Endometrium (tissue), 2 donors: Measurements from ENCODE around the gene RSPRY1.
A peak's percentile ranks its signal among the peaks of the same experiment; 100 is the strongest.
"Not testable (repeated sequence)": the region's sequence is repeated elsewhere in the genome, so short reads cannot be mapped to it uniquely, and the experiment has no call there.

Experiments
- FAIRE-seq: peaks from 2 replicates; lab custom pipeline; 2012; peaks lifted over from hg19 to GRCh38; lab: Jason Lieb, UNC
- donor health status: control.
- donor health status: control.

RSPRY1 gene

DNA sequence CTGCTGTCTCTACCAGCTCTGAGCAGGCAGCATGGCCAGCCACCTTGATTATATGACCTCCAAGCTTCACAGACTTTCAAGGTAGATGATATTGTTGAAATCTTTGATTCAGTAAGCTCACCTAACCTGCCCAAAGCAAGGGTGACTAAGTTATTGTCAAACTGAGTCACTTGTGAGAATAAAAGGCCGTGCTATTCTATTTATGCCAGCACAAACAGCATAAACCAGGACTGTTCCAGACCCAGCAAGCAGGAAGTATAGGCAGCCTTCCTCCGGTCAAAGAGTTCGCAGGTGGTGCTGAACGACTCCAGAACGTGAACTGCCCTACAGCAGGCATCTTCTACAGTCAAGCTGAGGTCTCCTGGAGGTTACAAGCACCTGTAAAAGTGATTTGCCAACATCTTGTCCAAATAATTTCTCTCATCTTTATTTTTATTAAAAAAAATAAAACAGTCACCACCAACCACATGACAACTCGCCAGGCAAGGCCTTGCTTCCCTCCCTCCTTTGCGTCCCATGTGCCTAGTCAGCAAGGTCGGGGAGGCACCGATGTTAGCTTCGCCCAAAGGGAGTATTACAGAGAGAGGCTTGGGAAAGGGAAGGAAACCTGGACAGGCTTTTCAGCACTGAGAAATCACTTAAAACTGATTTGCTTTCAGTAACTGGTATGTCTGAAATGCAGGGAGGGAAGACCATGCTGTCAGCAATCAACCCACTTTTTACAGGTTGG, 69.7 kb downstream of the RSPRY1 start:
- FAIRE-seq: no peak

DNA sequence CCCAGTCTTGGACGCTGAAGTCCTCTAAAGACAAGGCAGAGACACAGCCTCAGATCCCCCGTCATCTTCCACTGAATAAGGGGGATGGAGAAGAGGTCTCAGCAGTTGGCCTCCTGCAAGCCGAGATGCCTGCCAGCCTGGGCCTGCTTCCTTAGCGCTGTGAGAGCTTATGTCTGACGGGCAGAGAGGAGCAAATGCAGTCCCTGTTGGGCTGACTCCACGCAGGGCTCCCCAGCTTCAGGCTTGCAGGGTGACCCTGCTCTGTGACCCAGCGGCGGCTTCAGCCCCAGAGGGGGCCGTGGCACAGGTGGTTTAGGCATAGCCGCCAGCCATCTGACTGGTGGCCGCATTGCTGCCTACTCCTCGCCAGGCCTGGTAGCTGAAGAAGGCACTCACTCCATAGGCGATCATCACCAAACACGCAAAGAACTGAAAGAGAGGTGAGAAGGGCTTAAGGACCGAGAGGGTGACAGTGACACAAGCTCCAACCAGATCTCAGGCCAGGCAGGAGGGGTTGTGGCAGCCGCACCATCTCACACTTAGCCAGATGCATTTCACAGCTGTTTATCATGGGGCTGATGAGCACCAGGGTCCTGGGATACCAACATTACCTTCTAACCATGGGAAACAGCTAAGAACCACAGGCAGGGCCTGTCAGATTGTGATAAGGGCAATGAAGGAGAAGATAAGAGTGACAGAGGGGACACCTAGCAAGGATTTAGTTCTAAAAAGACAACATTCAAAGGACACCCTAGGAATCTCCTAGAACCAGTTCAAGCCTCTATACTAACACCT, 70.7 kb downstream of the RSPRY1 start:
- no peak for FAIRE-seq

DNA sequence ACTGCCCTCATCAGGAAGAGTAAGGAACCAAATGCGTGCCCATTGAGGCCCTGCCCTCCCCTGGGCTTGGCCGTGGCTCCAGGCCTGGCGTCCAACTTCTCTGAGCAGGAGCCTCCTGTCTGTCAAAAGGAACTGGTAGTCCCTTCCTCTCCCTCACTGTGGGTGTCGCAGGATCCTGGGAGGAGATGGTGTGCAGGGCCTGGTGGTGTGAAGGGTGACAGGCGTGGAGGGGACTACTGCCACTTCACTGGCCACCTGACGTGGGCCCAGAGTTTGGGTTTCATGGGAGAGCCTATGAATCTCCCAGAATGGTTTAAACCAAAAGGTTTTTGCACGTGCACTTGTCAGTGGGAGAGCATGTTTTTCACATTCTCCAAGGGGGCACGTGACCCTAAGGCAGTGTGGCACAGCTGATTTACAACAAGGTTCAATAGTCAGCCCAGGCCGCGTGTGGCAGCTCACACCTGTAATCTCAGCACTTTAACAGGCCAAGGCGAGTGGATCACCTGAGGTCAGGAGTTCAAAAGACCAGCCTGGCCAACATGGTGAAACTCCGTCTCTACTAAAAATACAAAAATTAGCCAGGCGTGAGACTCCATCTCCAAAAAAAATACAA, 71.4 kb downstream of the RSPRY1 start:
- FAIRE-seq: no peak

DNA sequence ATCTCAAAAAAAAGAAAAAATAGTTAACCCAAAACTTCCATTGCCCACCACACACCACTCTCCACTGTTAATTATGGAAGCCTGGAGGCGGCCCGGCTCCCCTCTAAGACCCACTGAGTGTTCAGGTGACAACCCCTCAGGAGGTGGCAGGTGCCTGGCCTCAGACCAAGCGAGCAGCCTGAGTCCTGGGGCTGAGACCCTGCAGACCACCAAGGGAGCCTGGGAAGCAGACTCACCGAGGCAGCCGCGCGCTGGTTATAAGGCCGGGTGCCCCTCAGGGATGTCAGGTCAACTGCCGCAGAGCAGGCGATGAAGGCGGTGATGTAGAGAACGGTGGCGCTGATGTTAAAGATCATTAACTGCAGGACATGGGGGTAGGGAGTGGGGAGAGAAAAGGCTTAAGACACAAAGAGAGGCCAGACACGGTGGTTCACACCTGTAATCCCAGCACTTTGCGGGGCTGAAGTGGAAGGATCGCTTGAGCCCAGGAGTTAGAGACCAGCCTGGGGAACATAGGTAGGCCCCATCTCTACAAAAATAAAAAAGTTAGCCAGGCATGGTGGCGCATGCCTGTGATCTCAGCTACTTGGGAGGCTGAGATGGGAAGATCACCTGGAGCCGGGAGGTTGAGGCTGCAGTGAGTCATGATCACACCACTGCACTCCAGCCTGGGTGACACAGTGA, 72.2 kb downstream of the RSPRY1 start:
- no peak for FAIRE-seq

DNA sequence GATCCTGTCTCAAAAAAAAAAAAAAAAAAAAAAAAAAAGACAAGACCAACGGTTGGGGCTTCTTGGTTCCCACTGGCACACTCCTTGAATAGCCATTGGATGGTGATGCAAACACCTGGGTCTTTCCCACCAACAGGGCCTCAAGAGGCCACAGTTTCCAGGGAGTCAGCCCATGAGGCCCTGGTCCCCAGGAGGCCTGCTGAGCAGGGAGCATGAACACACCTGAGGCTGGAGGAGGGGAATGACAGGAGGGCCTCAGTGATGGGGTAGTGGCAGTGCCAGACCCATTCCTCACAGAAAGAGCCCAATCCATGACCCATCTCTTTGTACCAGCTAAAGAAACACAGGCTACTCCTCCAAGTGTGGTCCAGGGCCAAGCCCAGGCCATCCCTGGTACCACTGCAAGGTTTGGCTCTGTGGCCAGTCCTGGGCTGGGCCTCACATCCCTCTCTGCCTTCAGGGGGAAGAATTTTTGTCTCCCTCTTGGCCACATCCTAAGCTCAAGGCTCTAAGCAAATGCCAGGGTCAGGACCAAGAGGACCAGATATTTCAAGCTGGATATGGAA, 72.9 kb downstream of the RSPRY1 start:
- FAIRE-seq: no peak

DNA sequence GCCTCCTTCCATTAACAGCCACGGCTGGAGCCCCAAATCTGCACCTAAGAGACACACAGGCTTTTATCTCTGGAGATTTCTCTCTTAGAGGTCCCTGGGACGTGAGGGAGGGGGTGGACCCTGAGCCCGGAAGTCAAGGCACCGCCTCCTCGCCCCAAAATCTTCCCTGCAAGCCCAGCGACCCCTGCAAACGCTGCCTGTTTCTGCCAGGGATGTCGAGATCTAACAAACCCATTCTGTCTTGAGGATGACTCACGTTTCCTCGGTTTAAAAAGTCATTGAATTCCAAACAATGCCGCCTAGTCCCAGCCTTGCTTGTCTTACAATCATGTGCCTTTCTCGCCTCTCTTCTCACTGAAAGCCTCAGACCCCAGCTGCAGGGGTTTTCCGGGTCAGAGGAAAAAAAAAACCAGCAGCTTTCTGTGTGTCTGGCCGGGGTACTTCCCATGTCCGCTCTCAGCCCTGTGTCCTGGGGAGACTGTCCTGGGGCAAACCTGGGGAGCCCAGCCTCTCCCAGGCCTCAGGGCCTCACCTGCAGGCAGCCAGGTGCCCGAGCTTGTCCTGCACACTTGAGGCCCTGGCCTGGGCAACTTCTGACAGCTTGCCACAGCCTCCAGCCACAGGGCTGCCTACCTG, 74.3 kb downstream of the RSPRY1 start:
- peak; percentile 33 for FAIRE-seq

DNA sequence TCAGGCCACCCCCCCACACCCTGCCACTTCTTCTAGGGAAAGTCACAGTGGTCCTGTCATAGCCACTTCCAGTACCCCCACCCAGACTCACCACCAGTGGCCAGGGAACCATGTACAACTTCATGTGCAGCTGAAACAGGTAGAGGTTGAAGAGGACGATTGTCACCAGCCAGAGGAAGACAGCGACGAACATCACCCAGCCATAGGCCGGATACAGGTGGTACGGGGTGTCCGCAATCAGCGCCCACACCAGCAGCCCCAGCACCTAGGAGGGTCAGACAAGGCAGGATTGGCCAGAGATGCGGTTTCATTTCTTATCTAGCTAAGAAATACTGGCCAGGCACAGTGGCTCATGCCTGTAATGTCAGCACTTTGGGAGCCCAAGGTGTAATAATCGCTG, 75.7 kb downstream of the RSPRY1 start:
- FAIRE-seq: no peak

DNA sequence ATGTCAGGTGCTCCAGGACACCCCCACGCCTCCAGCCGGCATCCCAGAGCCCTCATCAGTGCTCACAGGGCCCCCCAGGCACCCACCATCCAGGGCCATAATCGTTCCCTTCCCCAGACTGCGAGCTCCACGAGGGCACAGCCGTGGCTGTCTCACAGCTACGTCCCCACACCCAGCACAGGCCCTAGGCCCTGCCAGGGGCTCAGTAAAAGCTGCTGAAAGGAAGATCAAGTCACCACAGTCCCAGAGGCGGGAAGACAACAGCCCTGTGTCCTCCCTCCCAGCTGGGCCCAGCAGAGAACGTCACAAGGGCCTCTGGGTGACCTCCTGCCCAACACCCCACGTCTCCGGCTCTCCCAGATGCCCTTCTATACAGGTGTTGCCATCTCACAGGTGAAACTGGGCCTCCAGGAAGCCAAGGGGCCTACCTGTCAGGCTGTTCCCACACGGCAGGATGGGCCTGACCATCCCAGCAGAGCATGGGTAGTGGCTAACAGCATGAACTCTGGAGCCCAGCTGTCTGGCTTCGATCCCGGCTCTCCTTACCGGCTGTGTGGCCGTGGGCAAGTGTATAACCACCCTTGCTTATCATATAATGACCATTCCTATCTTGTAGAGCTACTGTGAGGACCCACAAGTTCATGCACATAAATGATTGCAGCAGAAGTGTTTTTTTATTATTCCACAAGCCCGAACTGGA, 76.9 kb downstream of the RSPRY1 start:
- FAIRE-seq: no peak

DNA sequence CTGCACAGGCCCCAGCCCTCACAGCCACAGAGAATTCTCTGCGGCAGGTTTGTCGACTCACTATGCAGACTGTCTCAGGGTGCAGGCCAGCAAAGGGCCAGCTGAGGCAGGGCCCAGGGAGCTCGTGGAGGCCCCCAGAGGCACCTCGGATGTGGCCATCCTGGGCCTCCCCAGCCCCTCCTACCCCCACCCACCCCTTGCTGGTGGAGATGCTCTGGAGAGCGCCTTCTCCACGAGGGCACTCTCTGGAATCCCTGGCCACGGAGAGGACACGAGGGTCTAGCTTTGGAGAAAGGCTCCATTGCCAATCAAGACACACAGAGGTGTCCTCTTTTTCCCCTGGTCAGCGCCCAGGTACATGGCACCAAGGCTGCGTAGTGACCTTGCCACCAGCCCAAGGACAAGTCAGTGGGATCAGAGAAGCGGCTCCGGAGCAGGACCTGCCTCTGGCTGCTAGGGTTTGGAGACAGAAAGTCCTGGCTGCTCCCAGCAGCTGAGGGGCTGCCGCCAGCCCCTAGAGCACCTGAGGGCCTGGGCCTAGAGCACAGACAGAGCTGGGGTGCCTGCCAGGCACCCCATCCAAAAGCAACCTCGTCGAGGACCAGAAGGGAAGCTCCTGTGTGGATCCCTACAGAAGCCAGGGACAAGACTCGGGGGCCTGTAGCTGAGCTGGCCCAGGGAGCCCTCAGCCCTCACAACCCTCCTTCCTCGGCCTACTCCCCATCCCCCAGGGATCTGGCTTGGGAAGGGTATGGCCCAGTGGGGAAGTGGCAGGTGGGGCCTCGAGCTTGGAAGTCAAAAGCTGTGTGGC, 77.6 kb downstream of the RSPRY1 start:
- no peak for FAIRE-seq

DNA sequence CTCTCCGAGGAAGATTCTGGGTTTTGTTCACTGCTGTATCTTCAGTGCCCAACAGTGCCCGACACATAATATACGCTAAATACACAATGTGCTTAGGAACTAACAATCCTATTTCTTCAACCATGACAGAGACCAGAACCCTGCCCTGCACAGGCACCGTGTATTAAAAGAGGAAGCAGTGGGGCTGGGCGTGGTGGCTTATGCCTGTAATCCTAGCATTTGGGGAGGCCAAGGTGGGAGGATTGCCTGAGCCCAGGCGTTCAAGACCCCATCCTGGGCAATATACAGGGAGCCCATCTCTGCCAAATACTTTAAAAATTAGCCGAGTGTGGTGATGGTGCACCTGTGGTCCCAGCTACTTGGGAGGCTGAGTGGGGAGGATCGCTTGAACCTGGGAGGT, 78.3 kb downstream of the RSPRY1 start:
- no peak for FAIRE-seq

DNA sequence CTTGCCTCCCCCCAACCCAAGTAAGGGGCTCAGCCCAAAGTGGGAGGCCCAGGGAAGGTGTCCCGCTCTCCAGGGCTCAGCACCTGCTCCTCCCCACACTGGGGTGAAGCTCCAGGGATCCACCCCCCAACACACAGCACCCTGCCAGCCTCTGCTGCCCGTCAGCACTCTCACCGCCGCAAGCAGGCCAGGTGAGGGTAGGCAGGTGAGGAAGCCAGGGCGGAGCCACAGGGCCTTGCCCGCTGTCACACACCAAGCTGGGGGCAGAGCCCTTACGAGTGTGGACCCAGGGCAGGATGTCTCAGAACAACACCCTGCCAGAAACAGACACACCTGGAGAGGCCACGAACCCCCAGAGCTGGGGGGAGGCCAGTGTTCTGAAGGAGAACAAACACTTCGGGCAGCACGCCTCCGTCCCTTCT, 78.8 kb downstream of the RSPRY1 start:
- FAIRE-seq: no peak

DNA sequence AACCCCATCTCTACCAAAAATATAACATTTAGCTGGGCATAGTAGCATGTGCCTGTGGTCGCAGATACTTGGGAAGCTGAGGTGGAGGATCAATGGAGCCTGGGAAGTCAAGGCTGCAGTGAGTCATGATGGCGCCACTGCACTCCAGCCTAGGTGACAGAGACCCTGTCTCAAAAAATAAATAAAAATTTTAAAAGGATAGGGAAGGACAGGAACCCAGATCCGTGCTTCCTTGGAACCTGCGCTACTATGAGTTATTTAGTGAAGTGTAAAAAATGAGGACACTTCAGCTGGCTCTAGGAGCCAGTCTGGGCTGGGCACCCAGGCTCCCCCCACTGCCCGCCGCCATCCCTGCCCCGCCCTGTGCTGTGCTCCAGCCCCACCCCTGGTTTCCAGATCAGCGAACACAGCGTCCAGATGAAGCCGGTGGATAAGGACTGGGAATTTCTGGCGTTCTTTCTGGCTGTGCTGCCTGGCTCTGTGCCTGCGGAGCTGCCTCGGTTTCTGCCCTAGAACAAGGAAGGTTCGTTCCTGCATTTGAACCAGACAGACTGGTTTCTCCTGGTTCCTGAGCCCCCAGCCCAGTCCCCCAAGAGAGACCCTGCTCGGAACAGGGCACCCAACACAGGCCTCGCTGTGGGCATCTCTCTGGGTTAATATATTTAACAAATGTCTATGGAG, 79.9 kb downstream of the RSPRY1 start:
- no peak for FAIRE-seq

DNA sequence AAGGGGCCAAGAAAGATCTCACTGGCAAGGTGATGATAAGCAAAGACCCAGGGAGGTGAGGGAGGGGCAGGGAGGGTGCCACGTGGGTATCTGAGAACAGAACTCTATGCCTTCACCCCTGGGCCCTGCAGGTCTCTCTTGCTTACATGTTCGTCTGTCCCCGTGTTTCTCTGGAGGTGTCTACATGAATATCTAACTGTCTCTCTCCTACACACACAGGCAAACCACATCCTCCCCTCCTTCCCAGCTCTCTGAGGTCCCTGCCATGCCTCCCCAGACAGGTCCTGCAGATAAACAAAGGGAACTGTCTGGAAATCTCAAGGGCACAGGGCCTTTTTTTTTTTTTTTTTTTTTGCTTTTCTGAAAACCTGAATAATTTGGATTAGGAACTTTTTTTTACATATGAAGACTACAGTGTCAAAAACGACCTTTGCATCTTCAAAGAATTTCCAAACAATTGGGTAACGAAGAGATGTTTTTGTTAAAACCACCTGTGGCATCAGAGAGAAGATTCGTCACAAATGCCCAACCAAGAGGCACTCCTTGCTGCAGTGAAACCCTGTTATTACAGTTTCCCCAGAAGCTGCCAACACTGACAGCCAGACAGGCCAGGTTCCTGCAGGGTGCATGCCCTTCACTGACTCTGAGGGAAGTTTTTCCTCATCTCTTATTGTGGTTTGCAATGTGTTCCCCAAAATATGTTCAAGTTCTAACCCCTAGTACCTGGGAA, 80.6 kb downstream of the RSPRY1 start:
- no peak for FAIRE-seq

DNA sequence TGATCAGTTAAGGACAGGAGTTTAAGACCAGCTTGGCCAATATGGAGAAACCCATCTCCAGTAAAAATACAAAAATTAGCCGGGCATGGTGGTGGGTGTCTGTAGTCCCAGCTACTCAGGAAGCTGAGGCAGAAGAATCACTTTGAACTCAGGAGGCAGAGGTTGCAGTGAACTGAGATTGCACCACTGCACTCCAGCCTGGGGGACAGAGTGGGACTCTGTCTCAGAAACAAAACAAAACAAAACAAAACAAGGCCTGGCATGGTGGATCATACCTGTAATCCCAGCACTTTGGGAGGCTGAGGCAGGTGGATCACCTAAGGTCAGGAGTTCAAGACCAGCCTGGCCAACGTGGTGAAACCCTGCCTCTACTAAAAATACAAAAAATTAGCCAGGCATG, 81.2 kb downstream of the RSPRY1 start:
- FAIRE-seq: not testable (repeated sequence)

DNA sequence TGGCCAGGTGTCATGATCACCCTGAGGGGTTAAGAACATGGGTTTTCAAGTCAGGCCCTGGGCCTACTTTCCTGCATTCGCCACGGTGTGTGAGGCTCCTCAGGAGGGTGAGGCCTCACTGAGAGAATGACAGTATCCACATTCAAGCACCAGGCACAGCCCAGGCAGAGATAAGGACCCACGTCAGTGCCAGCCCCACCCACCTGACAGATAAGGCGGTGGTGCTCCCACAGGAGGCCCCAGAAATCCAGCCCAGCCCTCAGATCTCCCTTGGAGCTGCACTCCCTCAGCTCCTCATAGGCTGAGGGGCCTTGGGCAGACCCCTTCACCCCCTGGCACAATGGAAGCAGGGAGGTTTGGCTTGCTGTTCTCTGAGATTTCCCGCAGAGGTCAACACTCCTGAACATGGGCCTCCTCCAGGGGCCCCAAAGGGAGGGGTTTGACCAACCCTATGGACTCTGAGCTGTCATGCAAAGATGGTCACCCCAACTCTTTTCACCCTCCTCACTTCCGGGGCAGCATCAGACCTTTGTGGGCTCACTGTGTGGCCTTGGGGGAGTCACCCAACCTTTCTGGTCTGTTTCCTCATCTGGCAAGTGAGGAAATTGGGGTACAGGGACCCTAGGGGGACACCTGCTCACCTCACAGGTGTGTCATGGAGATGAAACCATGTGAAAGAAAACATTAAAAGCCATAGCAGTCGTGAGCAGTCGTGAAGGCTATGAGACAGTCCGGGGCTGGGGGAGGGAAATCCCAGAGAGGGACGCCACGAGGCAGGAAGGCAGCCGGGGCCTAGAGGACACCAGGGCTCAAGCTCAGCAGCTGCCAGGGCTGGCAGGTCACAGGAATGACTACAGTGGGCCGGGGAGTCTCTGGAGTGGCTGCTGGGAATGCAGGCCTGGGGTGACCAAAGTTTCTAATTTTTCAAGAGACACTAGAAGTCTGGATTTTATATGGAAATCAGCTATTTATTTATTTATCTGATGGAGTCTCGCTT, 83.0 kb downstream of the RSPRY1 start:
- FAIRE-seq: no peak

DNA sequence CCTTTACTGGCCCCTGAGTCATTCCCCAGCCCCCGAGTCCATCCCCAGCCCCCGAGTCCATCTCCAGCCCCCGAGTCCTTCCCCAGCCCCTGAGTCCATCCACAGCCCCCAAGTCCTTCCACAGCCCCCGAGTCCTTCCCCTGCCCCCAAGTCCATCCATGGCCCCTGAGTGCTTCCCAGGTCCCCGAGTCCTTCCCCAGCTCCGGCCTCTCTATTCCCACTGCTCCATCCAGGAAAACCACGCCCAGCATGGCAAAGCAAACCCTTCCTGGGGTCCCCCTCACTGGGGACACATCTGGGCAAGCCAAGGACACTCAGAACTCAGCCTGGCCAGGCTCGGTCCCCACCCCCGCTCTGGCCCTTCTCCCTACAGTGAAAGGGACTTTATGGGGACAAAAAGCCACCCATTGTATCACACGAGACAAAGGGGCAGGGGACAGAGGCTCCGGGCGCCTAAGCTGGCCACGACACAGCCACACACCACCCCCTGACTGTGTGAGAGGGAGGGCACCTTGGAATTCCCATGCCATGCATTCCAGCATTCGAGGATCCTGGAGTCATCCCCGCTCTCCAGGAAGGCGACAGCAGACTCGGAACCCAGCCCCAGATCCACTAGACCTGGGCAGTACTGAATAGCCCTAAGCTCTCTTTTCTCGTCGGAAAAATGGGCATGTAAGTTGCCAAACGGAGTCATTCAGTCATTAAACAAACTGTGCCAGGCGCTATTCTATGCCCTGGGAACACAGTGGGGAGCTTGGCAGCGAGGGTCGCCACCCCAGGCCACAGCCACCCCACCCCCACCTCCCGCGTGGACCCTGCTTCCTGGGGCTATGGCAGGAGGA, 84.3 kb downstream of the RSPRY1 start:
- FAIRE-seq: no peak

DNA sequence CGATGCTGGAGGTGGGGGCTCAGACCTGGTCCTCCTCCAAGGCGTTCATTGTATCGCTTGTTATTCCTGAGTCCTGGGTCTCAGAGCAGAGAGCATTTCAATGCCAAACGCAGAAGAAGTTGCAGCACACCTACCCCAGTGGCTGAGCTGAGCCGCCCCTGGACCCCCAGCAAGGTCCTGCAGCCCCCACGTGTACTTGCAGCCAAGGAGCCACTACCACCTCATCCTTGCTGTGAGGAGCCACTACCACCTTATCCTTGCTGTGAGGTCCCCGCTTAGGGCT, 84.9 kb downstream of the RSPRY1 start:
- no peak for FAIRE-seq
